Measurements from ENCODE around the gene CLDN15.
"Not testable (repeated sequence)": the region's sequence is repeated elsewhere in the genome, so short reads cannot be mapped to it uniquely, and the experiment has no call there.

Gene CLDN15

GRCh38 chr7:101222275-101222830 is 15.2 kb downstream of the CLDN15 start:
- DNase-seq (ENCODE audit: low read depth) = no peak

- DNase-seq (ENCODE audit: low read depth) = no peak
These were observed 17.3 kb downstream of the CLDN15 start for GRCh38 chr7:101220295-101220694.

- no peak for DNase-seq (ENCODE audit: low read depth)
These were observed 19.1 kb downstream of the CLDN15 start for GRCh38 chr7:101218236-101219125.

DNA sequence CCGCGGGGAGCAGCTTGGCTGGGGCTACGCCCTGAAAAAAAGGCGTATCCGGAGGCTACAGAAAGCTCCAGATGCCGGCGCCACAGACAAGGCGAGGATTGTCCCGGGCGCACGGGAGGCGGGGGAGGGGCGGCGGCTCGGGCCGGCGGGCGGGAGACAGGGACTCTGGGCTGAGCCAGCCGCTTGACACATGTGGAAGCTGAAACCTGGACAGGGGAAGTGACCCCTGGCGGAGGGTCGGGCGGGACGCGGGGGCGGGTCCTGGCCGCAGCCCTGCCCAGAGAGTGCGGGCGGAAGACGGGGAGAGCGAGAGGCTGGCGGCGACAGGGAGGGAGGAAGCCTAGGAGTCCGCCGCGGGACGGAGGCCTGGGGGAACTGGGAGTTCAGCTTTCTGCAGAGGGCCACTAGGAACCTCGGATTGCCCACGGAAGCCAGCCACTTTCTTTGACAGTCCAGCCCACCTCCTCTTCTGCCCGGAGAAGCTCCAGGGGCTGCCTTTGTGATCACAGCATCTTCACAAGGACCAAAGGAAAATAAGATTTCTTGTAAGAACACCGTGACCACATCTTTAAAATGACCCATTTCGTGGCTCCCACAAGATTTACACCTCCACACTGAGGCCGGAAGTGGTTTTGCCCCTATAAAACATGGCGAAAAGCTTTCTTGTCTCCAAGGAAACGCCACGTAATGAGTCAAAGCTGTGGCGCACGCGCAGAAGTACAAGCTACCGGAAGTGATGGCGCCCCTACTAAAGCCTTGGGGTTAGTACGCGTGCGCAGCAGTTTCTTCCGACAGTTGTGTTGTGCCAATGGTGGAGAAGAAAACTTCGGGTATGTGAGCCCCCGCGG is 20.0 kb downstream of the CLDN15 start, which contains the start of the genes PLOD3 and ZNHIT1:
Gene PLOD3, minus strand, starts transcription at position 194 of the 848 bp plus-strand sequence. CDS start 307 bp downstream, outside the sequence.
Gene ZNHIT1, plus strand, starts transcription at position 778 of the 848 bp plus-strand sequence. Its CDS starts 31 bp downstream, at position 809.
- DNase-seq (ENCODE audit: low read depth) = peak; percentile 93

GRCh38 chr7:101216860-101217387 is 20.7 kb downstream of the CLDN15 start:
- no peak for DNase-seq (ENCODE audit: low read depth)

GRCh38 chr7:101216001-101216859 is 21.4 kb downstream of the CLDN15 start:
- DNase-seq (ENCODE audit: low read depth) = no peak

DNA sequence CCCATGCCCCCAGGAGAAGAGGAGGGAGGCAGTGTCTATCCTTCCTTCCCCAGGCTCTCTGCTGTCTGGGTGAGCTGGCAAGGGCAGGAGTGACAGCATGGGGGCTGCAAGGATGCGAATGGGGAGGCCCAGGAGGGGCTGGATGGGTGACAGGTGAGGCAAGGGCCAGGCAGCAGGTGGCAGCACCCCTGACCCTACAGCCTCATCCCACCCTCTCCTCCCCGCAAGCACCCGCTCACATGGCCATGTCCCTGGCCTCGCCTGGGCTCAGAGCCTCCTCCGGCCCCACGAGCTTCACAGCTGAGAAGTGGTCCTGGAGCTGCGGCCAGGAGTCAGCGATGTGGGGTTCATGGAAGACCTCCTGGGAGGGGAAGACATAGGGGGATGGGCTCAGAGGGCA is 25.6 kb downstream of the CLDN15 start:
- DNase-seq (ENCODE audit: low read depth) = no peak

DNA sequence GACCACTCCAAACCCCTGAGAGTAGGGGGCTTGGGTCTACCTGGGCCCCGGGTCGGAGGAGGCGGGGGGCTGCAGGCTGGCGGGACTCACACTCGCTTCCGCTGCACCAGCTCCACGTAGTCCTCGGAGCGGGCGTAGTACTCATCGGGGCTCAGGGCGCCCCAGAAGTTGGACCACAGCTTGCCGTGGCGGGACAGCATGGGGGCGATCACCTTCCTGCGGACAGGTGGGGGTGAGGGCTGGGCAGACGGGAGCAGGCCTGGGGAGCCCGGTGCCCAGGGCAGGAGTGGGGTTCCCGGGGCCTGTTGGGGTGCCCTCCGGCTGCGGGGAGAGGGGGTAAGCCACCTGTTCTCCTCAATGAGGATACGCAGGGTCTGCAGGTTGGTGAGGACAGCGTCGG is 26.1 kb downstream of the CLDN15 start:
- no peak for DNase-seq (ENCODE audit: low read depth)

DNA sequence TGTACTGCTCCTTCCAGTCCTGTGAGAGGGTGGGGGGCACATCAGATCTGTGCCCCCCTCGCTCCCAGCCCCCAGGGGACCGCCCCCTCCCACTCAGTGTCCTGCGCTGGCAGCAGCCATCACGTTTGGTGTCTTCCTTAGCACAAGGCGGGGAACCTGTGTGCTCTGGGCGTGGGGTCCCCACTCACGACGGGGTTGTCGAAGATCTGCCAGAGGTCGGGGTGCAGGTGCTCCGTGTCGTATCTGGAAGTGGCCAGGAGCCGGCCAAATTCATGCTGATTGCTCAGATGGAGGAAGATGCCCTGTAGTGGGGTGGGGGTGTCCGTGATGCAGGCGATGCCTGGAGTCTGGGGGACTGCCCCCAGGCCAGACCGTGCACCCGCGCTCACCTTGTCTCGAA is 27.5 kb downstream of the CLDN15 start:
- no peak for DNase-seq (ENCODE audit: low read depth)

- no peak for DNase-seq (ENCODE audit: low read depth)
These were observed 28.8 kb downstream of the CLDN15 start for GRCh38 chr7:101208794-101209193.

- DNase-seq (ENCODE audit: low read depth) = no peak
These were observed 30.1 kb downstream of the CLDN15 start for GRCh38 chr7:101207459-101207858.

GRCh38 chr7:101206665-101207042 is 30.9 kb downstream of the CLDN15 start:
- no peak for DNase-seq (ENCODE audit: low read depth)

DNA sequence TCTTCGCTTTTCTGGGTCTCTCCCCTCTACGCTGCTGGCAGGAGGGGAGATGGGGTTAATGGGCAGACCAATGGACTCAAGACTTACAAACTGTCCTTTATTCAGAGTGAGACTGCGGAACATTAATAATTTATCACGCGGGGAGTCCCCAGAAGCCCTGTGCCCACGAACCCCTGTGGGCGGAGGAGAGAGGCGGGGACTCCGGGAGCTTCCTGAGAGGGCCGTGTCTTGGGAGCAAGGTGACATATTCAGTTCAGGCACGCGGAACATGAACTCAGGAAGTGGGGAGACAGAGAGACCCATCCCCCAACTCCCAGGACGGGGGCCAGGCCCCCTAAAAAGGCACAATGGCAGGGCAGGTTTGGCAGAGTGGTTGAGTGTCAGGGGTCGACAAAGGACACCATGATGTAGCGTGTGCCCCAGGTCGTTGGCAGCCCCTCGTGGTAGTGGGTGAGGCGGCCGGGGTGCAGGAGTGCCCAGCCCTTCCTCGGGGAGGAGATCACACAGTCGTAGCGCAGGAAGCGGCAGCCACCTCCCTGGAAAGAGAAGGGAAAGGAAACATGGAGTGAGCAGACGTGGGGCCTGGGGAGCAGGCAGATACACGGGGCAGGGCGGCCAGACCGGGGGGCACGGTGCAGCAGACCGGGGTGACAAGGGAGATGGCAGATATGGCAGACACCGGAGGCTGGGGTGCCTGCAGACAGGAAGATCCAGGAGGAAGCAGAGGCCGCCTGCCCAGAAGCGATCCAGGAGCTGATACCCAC is 31.5 kb downstream of the CLDN15 start:
- DNase-seq (ENCODE audit: low read depth) = no peak

GRCh38 chr7:101203740-101204738 is 33.6 kb downstream of the CLDN15 start:
- DNase-seq (ENCODE audit: low read depth) = not testable (repeated sequence)

DNA sequence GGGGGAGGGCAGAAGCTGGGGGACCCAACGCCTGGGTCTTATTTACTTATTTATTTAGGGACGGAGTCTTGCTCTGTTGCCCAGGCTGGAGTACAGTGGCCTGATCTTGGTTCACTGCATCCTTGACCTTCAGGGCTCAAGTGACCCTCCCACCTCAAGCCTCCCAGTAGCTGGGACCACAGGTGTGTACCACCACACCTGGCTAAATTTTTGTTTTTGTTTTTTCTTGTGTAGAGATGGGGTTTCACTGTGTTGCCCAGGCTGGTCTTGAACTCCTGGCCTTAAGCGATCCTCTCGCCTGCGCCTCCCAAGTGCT is 35.0 kb downstream of the CLDN15 start:
- no peak for DNase-seq (ENCODE audit: low read depth)

GRCh38 chr7:101201695-101202602 is 35.7 kb downstream of the CLDN15 start:
- no peak for DNase-seq (ENCODE audit: low read depth)

GRCh38 chr7:101200862-101201599 is 36.6 kb downstream of the CLDN15 start, which contains the start of gene MOGAT3:
MOGAT3 (minus strand) TSS chr7:101201036; CDS start chr7:101200854, 182 bp downstream.
- no peak for DNase-seq (ENCODE audit: low read depth)
